NCI-H2171 (cell line): ENCODE data around the gene OR10H1.
"Not testable (repeated sequence)": the region's sequence is repeated elsewhere in the genome, so short reads cannot be mapped to it uniquely, and the experiment has no call there.

ENCODE experiments used
- DNase-seq: peaks from one replicate; lab custom pipeline; 2025; lab: John Stamatoyannopoulos, UW

Gene OR10H1

DNA sequence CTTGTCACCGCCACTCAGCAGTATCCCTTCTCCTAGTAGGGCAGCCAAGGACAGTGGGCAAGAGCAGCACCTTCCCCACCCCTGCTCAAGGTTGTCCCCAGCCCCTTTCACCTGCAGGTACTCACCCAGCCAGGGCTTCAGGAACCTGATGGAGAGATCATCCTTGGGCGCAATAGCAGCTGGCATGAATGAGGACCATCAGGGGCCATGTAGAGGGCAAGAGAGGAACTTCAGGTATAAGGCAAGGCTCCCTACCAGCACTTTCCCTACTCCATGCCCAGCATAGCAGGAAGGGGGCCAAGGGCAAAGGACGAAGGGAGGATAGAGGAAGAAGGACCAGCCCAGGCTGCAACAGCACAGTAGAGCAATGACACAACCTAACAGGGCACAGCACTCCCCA, 41.3 kb downstream of the OR10H1 start:
- DNase-seq, result not testable (repeated sequence)

DNA sequence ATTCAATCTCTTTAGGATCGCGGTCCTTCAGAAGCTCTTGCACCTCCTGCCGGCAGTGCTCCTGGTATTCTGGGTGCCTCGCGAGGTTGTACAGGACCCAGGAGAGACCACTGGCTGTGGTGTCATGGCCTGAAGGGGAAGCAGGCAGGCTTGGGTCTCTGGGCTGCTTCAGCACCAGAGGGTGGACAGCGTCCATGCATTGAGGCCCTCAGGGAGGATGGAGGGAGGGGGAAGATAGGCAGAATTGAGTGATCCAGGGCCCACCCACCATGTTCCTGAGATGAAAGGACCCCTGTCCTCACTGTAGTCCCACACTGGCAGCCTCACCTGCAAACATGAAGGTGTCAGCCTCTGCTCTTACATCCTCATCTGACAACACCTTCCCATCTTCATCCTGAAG, 45.9 kb downstream of the OR10H1 start:
- no peak for DNase-seq

DNA sequence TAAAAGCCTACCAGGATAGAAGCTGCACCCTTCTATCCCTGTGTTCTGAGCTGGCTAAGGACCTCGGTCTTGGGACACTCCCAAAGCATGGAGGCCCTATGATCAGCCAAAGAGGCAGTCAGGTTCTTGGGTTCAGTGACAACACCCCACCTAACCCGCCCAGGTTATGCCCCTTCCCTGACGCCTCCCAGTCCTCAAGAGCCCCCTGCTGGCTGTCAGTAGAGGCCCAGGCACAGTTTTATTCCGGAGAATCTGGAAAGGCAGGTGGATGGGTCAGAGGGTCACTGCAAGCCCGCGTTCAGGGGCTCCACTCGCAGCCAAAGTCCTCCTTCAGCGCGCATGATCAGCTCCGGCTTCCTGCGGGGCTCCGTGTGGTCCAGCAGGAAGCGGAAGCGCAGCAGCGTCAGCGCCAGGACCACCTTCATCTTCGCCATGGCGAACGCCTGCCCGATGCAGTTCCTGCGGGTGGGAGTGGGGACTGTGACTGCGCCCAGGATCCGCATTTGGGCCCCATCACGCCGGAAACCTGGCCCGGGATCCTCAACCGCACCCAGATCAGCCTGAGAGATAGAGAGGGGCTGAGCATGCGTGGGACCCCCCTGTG, 55.4 kb downstream of the OR10H1 start:
- no peak for DNase-seq

DNA sequence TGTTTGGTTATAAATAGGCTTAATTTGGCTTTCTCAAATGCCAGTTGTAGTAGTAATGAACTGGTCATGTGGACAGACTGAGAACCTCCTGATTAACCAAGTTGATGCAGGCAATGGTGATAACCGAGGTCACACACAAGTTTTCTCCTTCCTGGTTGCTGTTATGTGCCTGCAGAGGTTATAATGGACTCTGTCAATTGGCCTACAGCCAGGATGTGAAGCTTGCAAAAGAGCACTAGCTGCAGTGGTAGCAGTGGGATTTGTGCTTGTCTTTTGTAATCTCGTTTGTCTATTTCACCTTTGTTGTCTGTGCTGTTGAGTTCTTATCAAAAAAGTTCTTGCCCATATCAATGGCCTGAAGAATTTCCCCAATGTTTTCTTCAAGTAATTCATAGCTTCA, 57.1 kb downstream of the OR10H1 start:
- DNase-seq, result no peak
